DND-41 (cell line): ENCODE measurements around the gene COL9A3.

Experiments used
- CTCF ChIP-seq: IDR thresholded peaks from 2 replicates; pipeline ENCODE4 v1.5.1; 2012; ENCODE audit warnings: borderline replicate concordance, low read length, moderate library complexity, mild to moderate bottlenecking; ENCODE audit not compliant: poor library complexity, severe bottlenecking; ENCODE audit errors: extremely low read depth
- EZH2 ChIP-seq: IDR thresholded peaks from 3 replicates; pipeline ENCODE4 v1.6.1; 2012; ENCODE audit warnings: borderline replicate concordance, low read depth, mild to moderate bottlenecking, moderate library complexity, low read length, inconsistent platforms; ENCODE audit not compliant: severe bottlenecking

- no peak for TF ChIP-seq CTCF
- no peak for TF ChIP-seq EZH2
Measured at GRCh38 chr20:62821726-62822210, 4.9 kb downstream of the COL9A3 start.
